HUES48 (cell line): ENCODE measurements around the gene ZNF831.

Experiments
- H3K27ac ChIP-seq: one replicate; pipeline ENCODE4 v1.7.0; 2013; ENCODE audit warnings: low read depth, low read length, inconsistent platforms
- H3K27me3 ChIP-seq: 2 replicates; pipeline ENCODE4 v1.6.1; 2013; ENCODE audit warnings: mild to moderate bottlenecking, low read length; ENCODE audit not compliant: control insufficient read depth, insufficient read depth
- H3K36me3 ChIP-seq: 2 replicates; pipeline ENCODE4 v1.6.1; 2013; ENCODE audit warnings: low read length; ENCODE audit not compliant: control insufficient read depth, insufficient read depth
- H3K4me1 ChIP-seq: 2 replicates; pipeline ENCODE4 v1.6.1; 2013; ENCODE audit warnings: mild to moderate bottlenecking, low read length; ENCODE audit not compliant: control insufficient read depth, insufficient read depth
- H3K4me3 ChIP-seq: 2 replicates; pipeline ENCODE4 v1.5.1; 2013; ENCODE audit warnings: mild to moderate bottlenecking, low read depth, low read length
- H3K9ac ChIP-seq: 2 replicates; pipeline ENCODE4 v1.6.1; 2013; ENCODE audit warnings: mild to moderate bottlenecking, low read depth, low read length, moderate library complexity
- H3K9me3 ChIP-seq: 2 replicates; pipeline ENCODE4 v1.6.1; 2013; ENCODE audit warnings: low read length; ENCODE audit not compliant: control insufficient read depth, insufficient read depth

The ZNF831 gene

DNA sequence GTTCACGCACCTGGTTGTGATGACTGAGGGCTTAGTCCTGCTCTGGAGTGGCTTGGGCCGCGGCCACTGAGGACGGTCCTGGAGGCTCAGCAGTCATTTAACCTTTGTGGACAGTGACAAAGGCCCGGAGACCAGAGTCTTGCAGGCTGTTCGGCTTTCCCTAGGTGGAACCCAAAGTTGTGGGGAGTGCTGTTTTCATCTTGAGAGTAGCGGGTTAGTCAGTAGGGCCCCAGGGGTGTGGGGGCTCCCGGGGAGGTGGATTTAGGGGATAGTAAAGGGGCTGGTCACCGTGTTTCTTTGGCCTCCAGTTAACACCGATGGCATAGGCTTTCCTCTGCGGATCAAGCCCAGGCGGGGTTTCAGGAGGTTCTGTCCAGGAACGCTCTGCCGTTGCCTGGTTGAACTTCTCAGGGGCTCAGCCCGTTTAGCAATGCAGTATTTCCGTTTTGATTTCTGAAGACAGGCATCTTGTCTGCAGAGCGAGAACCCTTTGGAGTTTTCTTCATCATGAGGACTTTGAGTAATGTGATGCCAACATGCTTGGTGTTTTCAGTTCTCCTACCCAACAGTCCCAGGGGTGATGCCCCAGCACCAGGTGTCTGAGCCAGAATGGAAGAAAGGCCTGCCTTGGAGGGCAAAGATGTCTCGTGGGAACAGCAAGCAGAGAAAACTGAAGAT is 31.8 kb downstream of the ZNF831 start:
- no peaks in the 10 kb centered on the region for H3K4me1 ChIP-seq
- no peaks in the 10 kb centered on the region for H3K36me3 ChIP-seq
- no peak overlapping the region for H3K9ac ChIP-seq
- no peaks in the 10 kb centered on the region for H3K27me3 ChIP-seq
- H3K9me3 ChIP-seq, result no peaks in the 10 kb centered on the region
- H3K4me3 ChIP-seq, result no peak overlapping the region
- no peak overlapping the region for H3K27ac ChIP-seq

DNA sequence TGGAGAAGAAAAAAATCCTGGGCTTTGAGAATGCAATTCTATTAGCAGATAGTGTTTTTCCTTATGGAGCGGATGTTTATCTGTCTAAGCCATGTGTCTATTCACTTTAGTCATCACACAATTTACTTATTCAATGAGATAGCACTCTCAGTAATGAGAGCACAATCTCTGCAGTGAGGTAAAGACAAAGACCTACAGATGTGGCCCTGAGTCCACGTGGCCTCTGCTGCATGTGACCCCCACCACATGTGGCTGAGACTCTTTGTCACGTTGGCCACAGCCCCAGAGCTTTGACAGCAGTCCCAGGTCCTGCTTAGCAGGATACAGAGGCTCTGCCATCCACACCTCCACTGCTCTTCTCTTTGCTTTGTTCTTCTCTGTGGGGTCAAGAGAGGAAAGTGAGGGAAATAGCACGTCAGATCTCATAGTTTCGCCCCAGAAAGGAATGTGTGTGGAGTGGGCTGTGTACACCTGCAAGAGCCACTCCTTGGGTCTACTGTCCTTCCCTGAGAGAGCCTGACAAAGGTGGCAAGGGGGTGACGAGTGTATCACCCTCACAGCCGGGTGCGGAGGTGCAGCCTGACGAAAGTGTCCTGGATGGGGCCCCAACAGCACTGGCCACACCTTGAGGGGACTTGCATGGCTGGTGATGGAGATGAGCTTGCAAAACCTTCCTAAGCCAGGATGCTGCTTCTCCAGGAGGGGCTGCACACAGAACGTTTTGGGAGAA is 40.7 kb downstream of the ZNF831 start:
- no peak overlapping the region for H3K4me3 ChIP-seq
- H3K27ac ChIP-seq, result no peak overlapping the region
- H3K9me3 ChIP-seq, result no peaks in the 10 kb centered on the region
- H3K4me1 ChIP-seq, result peaks cover 23% of the 10 kb centered on the region
- no peaks in the 10 kb centered on the region for H3K36me3 ChIP-seq
- peaks cover 9% of the 10 kb centered on the region; the same call in 1 of the 2 replicates for H3K27me3 ChIP-seq
- H3K9ac ChIP-seq, result no peak overlapping the region

DNA sequence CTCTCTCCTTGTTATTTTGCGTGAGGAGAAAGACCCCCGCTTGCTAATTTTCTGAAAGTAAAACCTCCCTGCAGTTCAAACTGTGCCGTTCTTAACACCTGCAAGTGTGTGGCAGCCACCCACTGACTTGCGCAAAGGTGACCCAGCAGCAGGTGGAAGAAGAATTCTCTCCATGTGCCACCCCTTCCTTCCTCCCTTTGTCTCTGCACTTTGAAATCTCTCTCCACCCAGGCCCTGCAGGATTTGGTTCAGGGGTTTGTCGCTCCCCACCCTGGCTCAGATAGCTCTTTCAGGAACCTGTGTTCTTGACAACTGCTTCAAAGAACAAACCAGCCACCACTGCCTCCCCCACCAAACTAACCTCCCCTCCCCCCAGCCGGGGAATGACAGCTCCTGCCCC is 41.4 kb downstream of the ZNF831 start:
- Histone ChIP-seq H3K27ac (no peak overlapping the region), H3K9ac (no peak overlapping the region), H3K36me3 (no peaks in the 10 kb centered on the region), H3K9me3 (no peaks in the 10 kb centered on the region), H3K27me3 (peaks cover 9% of the 10 kb centered on the region; the same call in 1 of the 2 replicates), H3K4me3 (no peak overlapping the region), H3K4me1 (peaks cover 23% of the 10 kb centered on the region)

DNA sequence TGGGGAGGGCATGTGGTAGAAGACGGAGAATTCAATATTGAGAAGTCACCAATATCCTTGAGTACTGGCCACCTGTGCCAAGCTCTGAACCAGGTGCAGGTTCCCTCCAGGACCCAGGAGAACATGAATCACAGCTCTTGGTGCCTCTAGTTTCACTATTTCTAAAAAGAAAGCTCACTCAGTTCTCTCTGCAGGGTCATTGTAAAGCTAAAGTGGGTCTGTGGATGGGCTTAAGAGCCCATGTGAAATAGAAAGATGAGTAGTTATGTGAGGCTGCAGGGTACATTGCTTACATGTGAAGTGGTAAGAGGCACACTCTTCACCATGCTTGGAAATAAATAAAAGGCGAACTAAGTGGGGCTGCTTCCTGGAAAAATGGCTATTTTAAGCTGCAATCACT is 43.6 kb downstream of the ZNF831 start:
- peaks cover 19% of the 10 kb centered on the region for H3K4me1 ChIP-seq
- H3K27me3 ChIP-seq, result peaks cover 9% of the 10 kb centered on the region; the same call in 1 of the 2 replicates
- no peaks in the 10 kb centered on the region for H3K36me3 ChIP-seq
- H3K9me3 ChIP-seq, result no peaks in the 10 kb centered on the region
- no peak overlapping the region for H3K4me3 ChIP-seq
- H3K9ac ChIP-seq, result no peak overlapping the region
- no peak overlapping the region for H3K27ac ChIP-seq

DNA sequence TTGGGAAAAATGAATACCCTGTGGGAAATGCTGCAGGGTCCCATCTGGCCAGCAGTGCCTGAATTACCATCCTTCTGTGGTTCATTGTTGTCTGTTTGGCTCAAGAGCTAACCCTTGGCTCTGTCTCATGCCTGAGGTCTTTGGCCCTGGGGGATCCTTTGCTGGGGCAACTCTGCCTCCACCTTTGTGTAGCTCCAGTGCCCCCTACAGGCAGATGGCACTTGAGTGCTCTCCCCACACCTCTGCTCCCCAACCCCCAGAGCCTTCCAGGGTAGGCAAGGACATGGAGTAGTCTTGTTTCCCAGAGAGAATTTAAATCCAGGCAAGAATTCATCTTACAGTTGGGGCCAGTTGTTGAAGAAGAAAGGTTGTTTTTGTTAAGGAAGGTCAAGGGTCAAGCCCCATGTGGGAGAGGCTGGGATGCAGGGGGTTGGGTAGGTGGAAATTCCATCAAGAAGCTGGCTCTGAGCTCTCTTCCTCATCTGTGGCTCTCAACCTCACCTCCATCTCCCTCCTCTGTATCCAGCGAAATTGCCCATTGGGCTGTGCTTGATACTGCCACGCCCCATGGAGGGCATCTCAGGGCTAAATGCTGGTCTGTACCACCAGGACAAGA is 44.2 kb downstream of the ZNF831 start:
- no peaks in the 10 kb centered on the region for H3K36me3 ChIP-seq
- H3K9ac ChIP-seq, result no peak overlapping the region
- peak overlapping the region; percentile 1 for H3K27ac ChIP-seq
- H3K27me3 ChIP-seq, result peaks cover 9% of the 10 kb centered on the region; the same call in 1 of the 2 replicates
- H3K9me3 ChIP-seq, result no peaks in the 10 kb centered on the region
- peaks cover 14% of the 10 kb centered on the region for H3K4me1 ChIP-seq
- no peak overlapping the region for H3K4me3 ChIP-seq

- no peak overlapping the region for H3K9ac ChIP-seq
- peaks cover 9% of the 10 kb centered on the region for H3K4me1 ChIP-seq
- no peaks in the 10 kb centered on the region; the same call in 1 of the 2 replicates for H3K27me3 ChIP-seq
- H3K4me3 ChIP-seq, result no peak overlapping the region
- H3K9me3 ChIP-seq, result no peaks in the 10 kb centered on the region
- no peak overlapping the region for H3K27ac ChIP-seq
- H3K36me3 ChIP-seq, result no peaks in the 10 kb centered on the region
Measured at GRCh38 chr20:59210186-59210585, 46.6 kb downstream of the ZNF831 start.

- Histone ChIP-seq H3K9me3 (no peaks in the 10 kb centered on the region), H3K4me1 (0 out of 2 replicates have a peak, but pooled peaks cover 4% of the 10 kb centered on the region), H3K4me3 (no peak overlapping the region), H3K36me3 (no peaks in the 10 kb centered on the region), H3K9ac (no peak overlapping the region), H3K27ac (no peak overlapping the region), H3K27me3 (no peaks in the 10 kb centered on the region; the same call in 1 of the 2 replicates)
Measured at GRCh38 chr20:59211208-59211765, 47.7 kb downstream of the ZNF831 start.

DNA sequence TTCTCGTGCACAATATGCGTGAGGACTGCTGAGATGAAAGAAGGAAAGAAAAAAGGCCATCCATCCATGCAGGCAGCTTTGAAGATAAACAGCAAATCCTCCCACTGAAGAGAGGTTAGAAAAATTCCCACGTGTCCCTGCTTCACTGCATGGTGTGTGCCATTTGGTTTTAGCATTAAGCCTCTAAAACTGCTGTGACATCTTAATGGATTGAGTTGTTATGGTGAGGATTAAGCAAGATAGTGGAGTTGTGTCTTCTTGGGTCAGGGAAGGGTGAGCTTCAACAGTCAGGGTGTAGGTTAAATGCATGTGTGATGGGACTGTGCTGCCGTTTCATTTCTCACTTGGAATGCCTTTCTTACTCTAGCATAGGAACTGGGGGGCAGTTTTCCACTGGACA is 50.5 kb downstream of the ZNF831 start:
- Histone ChIP-seq H3K27ac (no peak overlapping the region), H3K4me3 (no peak overlapping the region), H3K36me3 (no peaks in the 10 kb centered on the region), H3K9me3 (no peaks in the 10 kb centered on the region), H3K9ac (no peak overlapping the region), H3K27me3 (no peaks in the 10 kb centered on the region; the same call in 1 of the 2 replicates), H3K4me1 (peaks cover 1% of the 10 kb centered on the region; the same call in 1 of the 2 replicates)

DNA sequence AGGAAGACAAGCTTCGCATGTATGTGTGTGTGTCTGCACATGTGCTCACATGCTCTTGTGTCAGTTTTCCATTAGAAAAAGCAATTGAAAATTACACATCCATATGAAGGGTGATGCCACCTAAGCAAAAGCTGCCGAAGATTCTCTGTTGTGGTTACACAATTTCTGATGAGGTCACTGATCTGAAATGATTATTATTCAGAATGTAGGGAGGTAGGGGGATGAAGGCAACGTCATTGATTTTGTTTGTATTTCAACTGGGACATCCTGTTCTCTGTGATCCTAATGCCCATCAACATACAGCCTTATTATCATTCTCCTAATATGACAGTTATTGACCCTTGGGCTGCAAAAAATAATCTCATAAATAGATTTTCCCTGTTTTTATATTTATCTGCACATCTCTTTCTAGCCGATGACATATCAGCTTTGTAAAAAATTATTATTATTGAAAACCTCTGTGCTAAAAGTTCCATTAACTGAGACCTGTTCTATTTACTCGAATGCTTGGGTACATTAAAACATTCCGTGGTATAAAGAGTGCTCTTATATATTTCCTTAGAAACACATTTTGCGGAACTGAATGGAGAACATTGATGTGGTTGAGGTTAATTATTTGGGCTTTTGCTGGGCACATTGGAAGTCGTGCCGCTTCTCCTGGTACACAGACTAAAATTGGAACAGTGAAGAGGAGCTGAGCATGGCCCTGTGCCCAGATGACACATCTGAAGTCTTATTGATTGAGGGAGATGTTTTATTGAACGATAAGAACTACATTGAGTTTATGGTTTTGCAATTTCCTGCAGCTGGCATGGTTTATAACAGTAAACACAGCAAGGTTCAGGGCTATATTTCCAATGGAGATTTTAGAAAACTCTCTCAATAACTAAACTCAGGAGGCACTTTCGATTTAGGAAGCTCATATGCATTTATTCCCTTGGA is 51.3 kb downstream of the ZNF831 start:
- no peaks in the 10 kb centered on the region for H3K9me3 ChIP-seq
- H3K27ac ChIP-seq, result no peak overlapping the region
- peaks cover 6% of the 10 kb centered on the region; the same call in 1 of the 2 replicates for H3K4me1 ChIP-seq
- H3K36me3 ChIP-seq, result no peaks in the 10 kb centered on the region
- no peak overlapping the region for H3K4me3 ChIP-seq
- no peak overlapping the region for H3K9ac ChIP-seq
- no peaks in the 10 kb centered on the region; the same call in 1 of the 2 replicates for H3K27me3 ChIP-seq

DNA sequence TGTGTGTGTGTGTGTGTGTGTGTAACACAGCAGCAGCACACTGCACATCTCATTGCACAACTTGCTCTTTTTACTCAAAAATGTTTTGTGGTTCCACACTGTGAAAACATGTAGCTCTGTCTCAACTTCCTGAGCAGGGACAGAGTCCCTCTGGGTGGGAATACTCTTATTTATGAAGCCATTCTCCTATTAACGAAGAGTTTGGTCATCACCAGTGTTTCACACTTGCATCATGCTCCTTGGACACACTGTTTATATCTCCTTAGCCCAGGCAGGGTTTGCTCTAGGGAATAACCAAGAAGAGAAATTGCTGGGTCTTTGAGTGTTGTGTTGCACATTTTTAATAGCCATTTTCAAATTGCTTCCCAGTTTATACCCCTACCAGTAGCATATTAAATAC is 53.6 kb downstream of the ZNF831 start:
- no peak overlapping the region for H3K27ac ChIP-seq
- H3K27me3 ChIP-seq, result peaks cover 20% of the 10 kb centered on the region; the same call in 1 of the 2 replicates

More for the DNA sequence above, 53.6 kb downstream of the ZNF831 start:
- Histone ChIP-seq H3K36me3 (no peaks in the 10 kb centered on the region), H3K4me3 (no peak overlapping the region), H3K4me1 (peaks cover 14% of the 10 kb centered on the region), H3K9ac (no peak overlapping the region), H3K9me3 (no peaks in the 10 kb centered on the region)
